ENCODE data around the gene SLC30A3.
A peak's percentile ranks its signal among the peaks of the same experiment; 100 is the strongest.

SLC30A3 gene

GRCh38 chr2:27205206-27205605 is 57.6 kb downstream of the SLC30A3 start:
- Mint-ChIP-seq H3K4me3 (no peak overlapping the region), H3K36me3 (ENCODE audit: low read depth) (peaks cover 24% of the 10 kb centered on the region), H3K9me3 (no peaks in the 10 kb centered on the region), H3K4me1 (ENCODE audit: low read depth) (peaks cover 18% of the 10 kb centered on the region), H3K27ac (peak overlapping the region; percentile 42), H3K27me3 (ENCODE audit: low read depth) (no peaks in the 10 kb centered on the region)
- DNase-seq (ENCODE audit: low spot score): no peak

GRCh38 chr2:27204566-27204965 is 58.3 kb downstream of the SLC30A3 start:
- no peak overlapping the region for H3K27ac Mint-ChIP-seq
- H3K27me3 Mint-ChIP-seq (ENCODE audit: low read depth): no peaks in the 10 kb centered on the region
- H3K4me3 Mint-ChIP-seq: no peak overlapping the region
- no peak for DNase-seq (ENCODE audit: low spot score)
- H3K9me3 Mint-ChIP-seq: no peaks in the 10 kb centered on the region
- peaks cover 12% of the 10 kb centered on the region for H3K4me1 Mint-ChIP-seq (ENCODE audit: low read depth)
- H3K36me3 Mint-ChIP-seq (ENCODE audit: low read depth): peaks cover 24% of the 10 kb centered on the region

GRCh38 chr2:27203741-27204140 is 59.1 kb downstream of the SLC30A3 start:
- no peak for DNase-seq (ENCODE audit: low spot score)
- H3K9me3 Mint-ChIP-seq: no peaks in the 10 kb centered on the region
- no peaks in the 10 kb centered on the region for H3K27me3 Mint-ChIP-seq (ENCODE audit: low read depth)
- no peak overlapping the region for H3K4me3 Mint-ChIP-seq
- peaks cover 23% of the 10 kb centered on the region for H3K36me3 Mint-ChIP-seq (ENCODE audit: low read depth)
- peaks cover 8% of the 10 kb centered on the region for H3K4me1 Mint-ChIP-seq (ENCODE audit: low read depth)
- H3K27ac Mint-ChIP-seq: no peak overlapping the region
